HG02678 (cell line): ENCODE results near the gene DENND2D.

Experiments
- ATAC-seq: cut with Tn5 transposase; IDR thresholded peaks from one replicate; pipeline ENCODE4 v1.9.1; 2021; ENCODE audit warnings: mild to moderate bottlenecking, moderate library complexity; ENCODE audit not compliant: unreplicated experiment

DENND2D gene

DNA sequence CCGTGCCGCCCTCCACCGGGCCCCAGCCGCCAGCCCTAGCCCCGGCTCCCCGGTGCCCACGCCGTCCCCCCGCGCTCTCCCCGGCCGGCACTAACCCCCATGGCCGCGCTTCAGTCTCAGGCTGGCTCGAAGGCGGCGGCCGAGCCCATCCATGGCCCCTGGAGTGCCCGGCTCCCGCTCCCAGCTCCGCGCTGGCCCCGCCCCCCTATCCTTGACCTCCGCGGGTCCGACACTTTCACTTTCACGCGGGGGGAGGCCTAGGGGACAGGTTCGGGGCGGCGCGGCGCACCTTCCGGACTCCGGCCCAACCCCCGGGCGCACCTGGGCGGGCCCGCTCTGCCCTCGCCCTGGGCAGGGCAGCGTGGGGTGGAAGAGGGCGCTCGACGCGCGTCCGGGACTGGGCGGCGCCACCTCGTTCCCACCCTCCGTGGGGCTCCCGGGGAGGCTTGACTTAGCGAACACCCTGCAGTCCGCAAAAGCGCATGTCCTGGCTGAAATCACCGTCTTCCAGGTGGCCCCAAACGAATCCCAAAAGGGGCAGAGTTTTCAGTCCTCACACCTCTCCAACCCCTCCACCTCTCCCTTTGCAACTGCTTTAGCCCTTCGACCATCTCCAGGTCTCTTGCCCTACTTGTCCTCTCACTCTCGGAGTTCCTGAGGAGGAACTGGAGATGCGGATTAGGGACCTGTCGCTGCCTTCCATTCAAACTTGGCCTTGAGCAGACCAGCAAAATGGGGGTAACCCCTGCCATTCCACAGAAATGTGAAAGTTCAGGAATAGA, 3.9 kb upstream of the DENND2D start:
- peak; percentile 71 for ATAC-seq

DNA sequence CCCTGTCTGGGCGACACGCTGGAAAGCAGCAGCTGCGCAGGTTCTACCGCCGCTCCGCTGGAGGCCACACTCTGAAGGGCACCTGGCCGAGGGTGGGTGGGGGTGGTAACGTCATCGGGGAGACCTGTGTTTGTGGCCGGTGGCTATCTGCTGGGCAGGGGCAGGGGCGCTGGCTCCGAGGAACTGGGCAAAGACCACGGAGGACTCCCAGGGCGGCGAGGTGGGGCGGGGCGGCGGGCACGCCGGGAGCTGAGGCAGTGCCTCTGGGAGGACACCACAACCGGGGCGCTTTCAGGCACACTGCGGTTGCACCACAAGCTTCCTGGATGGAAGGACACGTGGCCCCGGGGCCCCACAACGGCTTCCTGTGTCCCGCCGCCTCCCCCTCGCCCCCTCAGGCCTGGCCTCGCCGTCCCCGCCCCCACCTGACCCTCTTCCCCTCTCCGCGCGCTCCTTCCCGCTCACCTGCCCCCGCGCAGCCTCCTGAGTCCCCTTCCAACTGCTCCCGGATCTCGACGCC, 3.3 kb upstream of the DENND2D start:
- ATAC-seq, result peak; percentile 52

DNA sequence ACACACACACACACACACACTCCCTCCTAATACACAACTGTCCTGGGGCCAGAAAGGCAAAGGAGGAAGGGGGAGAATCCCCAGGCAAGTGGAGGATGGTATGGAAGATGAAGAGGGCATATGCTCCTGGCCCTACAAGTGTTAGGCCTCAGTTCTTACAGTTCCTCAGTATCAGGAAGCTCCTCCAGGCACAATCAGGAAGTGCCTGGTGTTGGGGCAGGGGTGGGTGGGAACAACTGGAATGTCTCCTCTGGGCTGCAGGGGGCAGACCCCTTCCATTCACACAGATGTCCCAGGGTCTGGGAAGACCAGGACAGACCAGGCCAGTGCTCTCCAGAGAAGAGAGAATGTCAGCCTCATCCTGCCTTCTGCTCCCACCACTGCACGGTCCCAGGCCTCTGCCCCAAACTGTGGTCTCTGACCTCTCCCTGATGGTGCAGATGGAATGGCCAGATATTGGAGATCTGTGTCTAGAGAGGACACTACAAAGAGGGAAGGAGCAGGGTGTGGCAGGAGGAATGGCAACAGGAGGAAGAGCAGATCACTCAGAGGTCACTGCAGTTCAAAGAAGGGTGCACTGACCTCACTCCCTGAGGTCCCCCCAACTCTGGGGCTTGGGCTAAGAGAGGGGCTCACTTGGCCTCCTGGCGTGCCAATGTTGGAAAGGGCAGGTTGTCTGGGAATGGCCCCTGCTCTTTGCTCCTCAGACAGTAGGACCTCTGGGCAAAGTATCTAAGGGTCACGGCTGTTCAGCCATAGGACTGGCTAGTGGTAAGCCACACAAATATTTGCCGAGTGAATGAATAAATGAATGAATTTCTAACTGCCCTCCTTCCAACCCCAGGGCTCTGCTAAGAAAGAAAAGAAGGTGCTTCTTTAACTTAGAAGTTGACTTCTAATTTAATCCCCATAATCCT, 2.5 kb upstream of the DENND2D start:
- ATAC-seq, result no peak

DNA sequence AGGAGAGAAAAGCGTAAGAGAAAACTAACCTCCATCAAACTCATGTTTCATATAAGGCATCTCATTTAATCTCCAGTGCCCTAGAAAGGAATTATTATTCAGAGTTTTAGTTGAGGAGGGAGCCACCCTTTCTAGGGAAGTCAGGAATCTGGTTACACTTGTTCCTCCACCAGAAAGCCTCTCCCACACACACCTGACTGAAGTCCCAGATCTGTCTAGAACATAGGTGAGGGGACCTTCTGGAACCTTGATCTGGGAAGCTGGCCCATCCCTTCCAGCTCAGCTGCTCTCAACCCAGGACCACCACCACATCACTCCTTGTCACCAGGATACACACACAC, 1.9 kb upstream of the DENND2D start:
- ATAC-seq, result no peak

DNA sequence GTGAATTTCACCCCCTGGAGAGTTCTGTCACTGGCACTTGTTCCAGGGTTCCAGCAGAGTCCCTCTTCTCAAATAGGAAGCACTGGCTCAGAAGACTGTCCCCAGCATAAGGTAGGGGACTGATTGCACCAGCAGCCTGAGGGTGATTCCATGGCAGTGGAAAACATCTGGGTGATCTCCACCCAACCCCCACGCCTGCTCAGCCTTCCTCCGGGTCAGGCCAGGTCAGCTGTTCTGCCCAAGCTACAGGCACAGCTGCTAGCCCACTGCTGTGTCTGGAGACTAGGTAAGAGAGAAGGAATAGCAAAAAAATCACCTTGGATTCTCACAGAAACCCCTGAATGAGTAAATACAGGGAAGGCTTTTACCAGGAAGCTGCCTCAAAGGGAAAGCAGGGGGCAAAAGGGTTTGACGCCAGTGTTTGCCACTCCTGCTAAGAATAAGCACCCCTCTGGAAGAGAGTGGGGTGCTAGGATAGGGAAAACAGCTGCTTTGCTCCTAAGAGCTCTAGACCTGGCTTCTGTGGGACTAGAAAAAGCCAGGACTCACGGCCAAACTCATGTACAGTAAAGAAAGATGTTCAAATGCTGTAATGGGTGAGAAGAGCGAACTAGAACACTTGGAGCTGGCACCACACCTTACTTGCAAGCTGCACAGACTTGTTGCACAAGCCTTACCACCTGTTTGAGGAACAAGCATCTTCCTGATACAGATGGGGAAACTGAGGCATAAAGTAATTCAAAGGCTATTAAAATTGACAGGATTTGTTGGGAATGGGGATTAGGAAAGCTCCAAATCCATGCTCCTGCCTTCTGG, 1.0 kb upstream of the DENND2D start:
- ATAC-seq, result no peak

DNA sequence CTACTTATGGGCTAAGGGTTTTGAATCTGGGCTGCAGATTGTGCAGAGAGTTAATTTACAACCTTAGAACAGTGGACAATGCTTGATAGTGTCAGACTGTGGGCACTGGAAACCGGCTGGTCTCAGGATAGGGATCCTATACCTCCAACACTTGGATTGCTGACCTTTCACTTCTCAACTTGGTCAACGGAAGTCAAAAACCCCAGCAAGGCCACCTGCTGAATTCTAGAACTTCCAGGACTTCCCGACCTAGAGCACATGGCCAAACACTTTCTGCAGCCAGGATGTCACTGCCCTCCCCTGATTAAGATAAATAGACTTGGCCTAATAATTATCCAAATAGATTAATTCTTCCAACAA, 336 bp upstream of the DENND2D start:
- no peak for ATAC-seq

DNA sequence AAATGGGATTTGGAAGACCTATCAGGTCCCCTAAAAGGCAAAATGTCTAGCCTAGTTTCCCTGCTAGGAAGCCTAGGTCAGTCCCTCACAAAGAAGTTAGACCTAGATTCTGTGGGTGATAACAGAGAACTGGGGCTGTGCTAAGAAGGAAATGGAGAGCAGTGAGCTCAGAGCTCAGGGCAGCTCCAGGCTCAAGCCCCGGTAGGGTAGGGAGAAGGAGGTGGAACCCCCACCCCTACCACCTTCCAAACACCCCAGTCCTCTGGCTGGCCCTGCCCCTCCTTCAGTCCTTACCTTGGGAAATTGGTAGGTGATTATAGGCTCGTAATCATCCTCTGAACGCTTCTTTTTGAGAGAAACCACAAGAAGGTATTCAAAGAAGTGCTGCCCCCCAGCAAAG, 1.1 kb downstream of the DENND2D start:
- no peak for ATAC-seq

DNA sequence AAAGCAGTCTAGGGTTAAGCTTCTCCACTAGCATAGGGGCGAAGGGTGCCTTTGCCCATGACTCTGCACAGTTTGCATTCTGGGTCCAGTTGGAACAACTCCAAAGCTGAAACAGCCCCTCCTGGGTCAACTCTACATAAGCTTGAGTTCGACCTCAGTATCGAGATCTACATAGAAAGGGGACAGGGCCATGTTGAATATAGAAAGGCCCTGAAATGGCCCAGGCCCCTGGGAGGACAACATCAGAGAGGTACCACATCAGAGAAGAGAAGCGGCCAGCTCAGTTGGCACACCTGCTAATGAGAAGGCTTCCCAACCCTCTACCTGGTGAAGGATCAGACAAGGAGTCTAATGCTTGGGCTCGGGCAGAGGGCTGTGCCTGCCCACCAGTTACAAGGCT, 1.6 kb downstream of the DENND2D start:
- ATAC-seq, result no peak

DNA sequence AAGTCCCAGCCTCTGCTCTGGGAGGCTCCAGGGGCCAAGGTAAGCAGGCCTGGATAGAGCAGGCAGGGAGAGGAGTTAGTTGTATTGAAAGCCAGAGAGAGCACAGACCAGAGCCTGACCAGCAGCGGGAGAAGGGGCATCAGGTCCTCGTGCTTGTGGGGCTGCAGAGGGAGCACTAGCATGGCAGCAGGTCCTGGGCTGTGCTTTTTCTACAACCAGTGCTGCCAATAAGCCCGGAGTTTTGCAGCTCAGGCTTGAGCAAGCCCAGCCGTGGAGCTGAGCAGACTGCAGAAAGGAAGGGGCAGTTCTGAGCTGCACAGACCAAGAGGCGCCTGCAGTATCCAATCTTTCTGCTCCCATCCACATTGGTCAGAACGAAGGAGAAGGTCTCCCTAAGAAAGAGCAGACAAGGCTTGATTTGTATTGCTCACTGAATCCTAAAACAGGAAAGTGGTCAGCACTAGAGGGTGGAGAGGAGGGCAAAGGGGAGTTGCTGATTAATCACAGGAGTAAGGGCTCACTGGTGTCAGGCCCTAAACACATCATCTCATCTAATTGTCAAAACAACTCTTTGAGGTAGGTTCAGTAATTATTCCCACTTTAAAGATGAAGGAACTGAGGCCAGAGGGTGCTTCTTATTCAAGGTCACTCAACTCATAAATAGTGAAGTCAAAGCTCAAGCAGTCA, 2.7 kb downstream of the DENND2D start:
- ATAC-seq, result peak; percentile 44

DNA sequence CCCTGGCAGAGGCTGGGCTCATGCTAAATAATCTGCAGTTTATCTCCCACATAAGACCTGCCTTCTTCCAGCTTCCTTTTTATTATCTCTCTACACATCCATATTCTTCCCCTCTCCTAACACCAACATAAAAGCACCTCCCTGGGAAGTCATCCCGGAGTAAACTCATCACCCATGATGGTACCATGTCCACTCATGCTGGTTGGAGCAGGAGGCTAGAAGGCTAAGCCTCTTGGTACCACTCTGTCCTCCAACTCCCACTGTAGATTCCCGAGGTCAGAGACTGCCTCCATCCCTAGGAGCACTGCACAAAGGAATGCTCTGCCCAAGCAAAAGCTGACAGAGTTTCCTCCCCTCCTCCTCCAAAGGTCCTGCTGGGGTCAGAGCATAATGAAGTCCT, 4.2 kb downstream of the DENND2D start:
- ATAC-seq, result no peak

DNA sequence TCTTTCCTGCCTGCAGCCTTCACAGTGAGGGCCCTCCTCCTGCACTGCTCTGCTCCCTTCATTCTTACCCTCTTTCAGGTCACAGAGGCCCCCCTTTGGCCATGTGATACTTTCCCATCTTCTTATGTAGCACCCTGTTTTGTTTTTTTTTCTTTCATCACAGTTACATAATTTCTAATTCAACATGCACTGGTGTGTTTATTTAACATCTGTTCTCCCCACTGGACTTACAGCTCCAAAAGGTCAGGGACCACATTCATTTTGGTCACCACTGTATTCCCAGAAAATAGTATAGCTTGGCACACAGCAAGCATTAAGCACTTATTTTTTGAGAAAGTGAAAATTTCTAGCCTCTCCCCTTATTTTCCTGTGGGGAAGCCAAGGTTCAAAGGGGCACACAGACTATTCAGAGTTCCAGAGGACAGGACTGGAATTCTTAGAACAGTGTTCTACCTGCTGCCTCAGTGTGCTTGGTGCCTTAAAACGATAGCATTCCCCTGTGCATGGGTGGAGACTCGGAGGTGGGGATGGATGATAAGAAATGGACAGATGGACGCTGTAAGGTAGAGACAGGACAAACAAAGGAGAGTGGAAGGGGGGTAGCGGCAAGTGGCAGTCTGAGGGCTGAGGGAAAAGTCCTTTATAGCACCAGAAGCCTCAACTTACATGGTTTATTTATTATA, 5.3 kb downstream of the DENND2D start:
- ATAC-seq, result no peak

DNA sequence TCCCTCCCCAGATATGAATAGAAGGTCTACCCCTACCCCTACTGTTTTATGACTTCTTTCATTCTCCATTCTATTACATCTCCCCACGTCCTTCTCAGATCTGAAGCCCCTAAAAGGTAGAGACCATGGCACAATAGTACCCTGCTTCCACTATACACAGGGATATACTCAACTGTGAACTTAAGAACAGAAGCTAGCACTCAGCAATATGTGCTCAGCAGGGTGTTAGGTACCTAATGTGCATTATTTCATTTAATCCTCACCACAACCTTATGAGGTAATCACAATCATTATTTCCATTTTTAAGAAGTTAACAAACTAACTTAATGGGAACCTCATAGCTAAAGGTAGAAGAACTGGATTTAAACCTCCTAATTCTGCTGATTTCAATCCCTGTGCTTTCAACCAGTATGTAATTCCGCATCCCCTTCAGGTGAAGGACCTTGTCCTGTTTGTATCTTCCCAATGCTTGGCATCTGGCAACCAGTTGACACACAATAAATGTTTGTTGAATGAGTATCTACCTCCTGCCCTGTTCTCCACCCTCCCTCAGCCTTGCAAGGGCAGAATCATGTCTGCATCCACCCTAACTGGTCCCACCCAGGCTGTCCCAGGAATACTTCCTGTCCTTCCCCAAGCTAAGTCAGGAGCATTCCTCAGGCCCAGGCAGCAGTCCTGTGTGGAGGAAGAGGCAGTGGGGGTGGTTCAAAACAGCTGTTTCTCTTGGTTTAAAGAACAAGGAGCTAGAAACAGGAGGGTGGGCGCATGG, 6.5 kb downstream of the DENND2D start:
- no peak for ATAC-seq

DNA sequence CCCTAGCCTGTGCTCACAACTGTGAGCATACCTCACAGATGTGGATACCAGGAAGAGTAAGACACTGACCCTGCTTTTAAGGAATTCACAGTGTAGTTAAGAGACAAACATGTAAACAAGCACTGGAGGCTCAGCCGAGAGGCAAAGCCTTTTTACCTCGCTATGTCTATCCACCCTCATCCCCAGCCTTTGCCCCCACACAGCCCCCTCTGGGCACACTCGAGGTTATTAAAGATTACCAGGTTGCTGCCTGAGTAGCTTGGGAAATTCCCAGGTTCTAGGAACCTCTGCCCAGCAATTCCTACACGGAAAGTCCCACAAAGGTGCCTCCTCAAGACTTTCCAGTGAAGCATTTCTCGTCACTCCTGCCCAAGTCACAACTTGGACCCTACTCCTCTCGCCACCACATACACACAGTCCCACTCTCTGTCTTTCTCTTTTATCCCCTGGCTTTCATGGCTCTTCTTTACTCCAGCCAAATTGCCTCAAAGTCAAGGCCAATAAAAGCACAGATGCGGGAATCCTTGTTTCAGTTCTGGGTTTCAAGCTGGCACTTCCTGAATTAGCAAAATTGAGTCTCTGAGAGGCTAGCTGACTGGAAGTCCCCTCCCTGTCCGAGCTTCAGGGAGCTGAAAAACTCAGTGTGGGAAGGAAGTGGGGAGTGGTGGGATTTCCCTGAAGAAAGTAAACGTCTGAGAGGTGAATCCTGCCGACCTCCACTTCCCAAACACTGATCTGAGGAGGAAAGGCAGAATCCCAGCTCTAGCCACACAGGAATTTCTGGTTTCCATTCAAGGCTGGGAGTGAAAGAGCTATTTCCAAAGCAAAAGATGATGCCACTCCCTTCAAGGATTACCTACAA, 7.6 kb downstream of the DENND2D start:
- no peak for ATAC-seq

DNA sequence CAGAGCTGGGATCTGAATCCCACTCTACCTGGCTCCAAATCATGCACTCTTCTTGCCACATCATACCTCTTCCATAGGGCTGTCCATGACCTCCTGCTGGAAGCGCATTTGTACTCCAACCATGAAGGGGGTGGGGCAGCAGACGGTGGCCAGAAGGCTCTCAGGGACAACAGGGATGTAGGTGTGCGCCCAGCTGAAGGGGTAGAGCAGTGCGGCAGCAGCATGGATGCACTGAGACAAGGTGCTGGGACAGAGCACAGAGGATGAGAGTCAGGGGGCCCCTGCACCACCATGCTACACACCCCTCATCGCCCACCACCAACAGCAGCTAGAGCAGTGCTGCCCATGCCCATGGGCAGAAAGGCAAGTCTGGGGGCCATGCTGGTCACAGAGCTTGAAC, 8.4 kb downstream of the DENND2D start:
- ATAC-seq, result no peak

DNA sequence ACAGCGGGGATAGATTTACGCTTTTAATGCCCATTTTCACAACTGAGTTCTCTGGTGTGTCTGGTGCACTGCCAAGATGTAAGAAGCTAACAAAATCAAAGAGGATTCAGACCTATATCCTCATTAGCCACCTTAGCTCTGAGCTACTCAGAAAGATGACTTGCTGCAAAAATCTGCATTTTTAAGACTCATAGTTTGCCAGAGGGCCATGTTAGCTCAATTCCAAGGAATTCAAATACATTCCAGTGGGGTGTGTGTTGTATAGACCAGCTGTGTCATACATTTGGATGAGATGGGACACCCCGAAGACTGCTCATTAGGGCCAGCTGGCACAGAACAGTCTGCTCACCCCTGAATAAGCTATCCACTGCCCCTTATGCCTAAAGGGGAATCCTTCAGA, 8.9 kb downstream of the DENND2D start:
- ATAC-seq, result no peak

DNA sequence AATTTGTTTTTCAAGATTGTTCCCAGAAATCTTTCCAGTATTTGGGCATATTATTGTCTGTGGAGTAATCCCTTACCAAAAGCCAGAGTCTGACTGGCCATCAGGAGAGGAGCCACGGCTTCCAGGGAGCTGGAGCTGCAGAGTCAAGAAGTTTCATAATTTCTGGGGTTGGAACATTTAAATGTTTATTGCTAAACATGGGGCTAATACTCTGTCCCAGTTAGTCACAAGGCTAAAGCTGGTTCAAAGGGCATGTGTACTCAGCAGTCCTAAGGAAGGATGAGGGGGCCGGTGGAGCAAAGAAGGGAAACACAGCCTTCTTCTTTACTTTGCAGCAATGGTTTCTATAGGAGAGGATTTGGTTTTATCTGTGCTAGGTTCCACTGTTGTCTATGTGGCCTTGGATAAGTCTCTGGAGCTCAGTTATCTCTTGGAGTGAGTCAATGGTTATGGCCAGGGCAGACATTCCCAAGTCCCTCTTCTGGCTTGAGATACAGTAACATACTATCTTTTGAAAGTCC, 9.5 kb downstream of the DENND2D start:
- no peak for ATAC-seq

DNA sequence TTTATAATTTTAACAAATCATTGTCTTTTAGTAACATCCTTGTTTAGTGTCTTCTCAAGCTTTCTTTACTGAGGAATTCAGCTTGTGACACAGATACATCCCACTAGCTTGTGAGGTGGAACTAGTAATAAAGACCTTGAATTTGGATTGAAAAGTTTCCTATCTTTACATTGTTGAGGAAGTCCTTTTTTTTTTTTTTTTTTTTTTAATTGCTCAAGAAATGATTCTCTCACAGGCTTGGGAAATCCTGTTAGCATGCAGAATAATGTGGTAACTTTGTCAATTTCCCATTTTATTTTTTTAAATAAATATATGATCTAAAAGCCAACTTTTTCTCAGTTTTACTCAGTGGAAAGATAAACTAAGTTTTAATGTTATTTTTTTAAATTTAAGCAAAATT, 15.8 kb downstream of the DENND2D start:
- no peak for ATAC-seq
